Nephron progenitor cell (in vitro differentiated cells): ENCODE data around the gene MAML2.

Experiments
- DNase-seq: peaks from one replicate; pipeline ENCODE4 v3.0.0; 2021
- H3K27ac Mint-ChIP-seq: 2 replicates; pipeline ENCODE4 v1.8.0; 2021; ENCODE audit warnings: mild to moderate bottlenecking, moderate library complexity, mixed read lengths
- H3K27me3 Mint-ChIP-seq: 2 replicates; pipeline ENCODE4 v1.8.0; 2021; ENCODE audit warnings: mild to moderate bottlenecking, low read depth, mixed read lengths; ENCODE audit not compliant: poor library complexity
- H3K36me3 Mint-ChIP-seq: 2 replicates; pipeline ENCODE4 v1.8.0; 2021; ENCODE audit warnings: low read depth, mixed read lengths
- H3K4me1 Mint-ChIP-seq: 2 replicates; pipeline ENCODE4 v1.8.0; 2021; ENCODE audit warnings: mixed read lengths
- H3K4me3 Mint-ChIP-seq: 2 replicates; pipeline ENCODE4 v1.8.0; 2021; ENCODE audit warnings: mild to moderate bottlenecking, moderate library complexity, mixed read lengths
- H3K9me3 Mint-ChIP-seq: 2 replicates; pipeline ENCODE4 v1.8.0; 2021; ENCODE audit warnings: mild to moderate bottlenecking, moderate library complexity, mixed read lengths
- CTCF ChIP-seq: fragments of 200-600 bp; sonication (generic); IDR thresholded peaks from 2 replicates; pipeline ENCODE4 v1.5.0; 2021; ENCODE audit warnings: antibody characterized with exemption

The MAML2 gene

GRCh38 chr11:96151501-96151900, 191.5 kb downstream of the MAML2 start:
- no peak overlapping the region for H3K4me3 Mint-ChIP-seq
- TF ChIP-seq CTCF = no peak
- no peaks in the 10 kb centered on the region for H3K9me3 Mint-ChIP-seq
- H3K4me1 Mint-ChIP-seq = peaks cover 33% of the 10 kb centered on the region
- H3K36me3 Mint-ChIP-seq = no peaks in the 10 kb centered on the region
- H3K27ac Mint-ChIP-seq = no peak overlapping the region
- DNase-seq = no peak
- no peaks in the 10 kb centered on the region for H3K27me3 Mint-ChIP-seq

- H3K9me3 Mint-ChIP-seq = no peaks in the 10 kb centered on the region
- DNase-seq = no peak
- no peak overlapping the region for H3K27ac Mint-ChIP-seq
- no peaks in the 10 kb centered on the region for H3K36me3 Mint-ChIP-seq
- no peaks in the 10 kb centered on the region for H3K27me3 Mint-ChIP-seq
- no peak for TF ChIP-seq CTCF
- no peak overlapping the region for H3K4me3 Mint-ChIP-seq
- peaks cover 24% of the 10 kb centered on the region for H3K4me1 Mint-ChIP-seq
These were observed 192.4 kb downstream of the MAML2 start for GRCh38 chr11:96150609-96151008.

- no peak overlapping the region for H3K4me3 Mint-ChIP-seq
- H3K4me1 Mint-ChIP-seq = peaks cover 18% of the 10 kb centered on the region
- no peak for DNase-seq
- H3K9me3 Mint-ChIP-seq = no peaks in the 10 kb centered on the region
- H3K27ac Mint-ChIP-seq = no peak overlapping the region
- TF ChIP-seq CTCF = no peak
- no peaks in the 10 kb centered on the region for H3K27me3 Mint-ChIP-seq
- no peaks in the 10 kb centered on the region for H3K36me3 Mint-ChIP-seq
These were observed 193.0 kb downstream of the MAML2 start for GRCh38 chr11:96149743-96150555.

GRCh38 chr11:96147906-96148486, 195.0 kb downstream of the MAML2 start:
- Mint-ChIP-seq H3K36me3 (no peaks in the 10 kb centered on the region), H3K4me1 (peaks cover 15% of the 10 kb centered on the region), H3K9me3 (no peaks in the 10 kb centered on the region), H3K27me3 (no peaks in the 10 kb centered on the region), H3K4me3 (no peak overlapping the region), H3K27ac (no peak overlapping the region)
- no peak for DNase-seq
- TF ChIP-seq CTCF = no peak

GRCh38 chr11:96147186-96147585, 195.8 kb downstream of the MAML2 start:
- Mint-ChIP-seq H3K9me3 (no peaks in the 10 kb centered on the region), H3K36me3 (no peaks in the 10 kb centered on the region), H3K4me1 (peaks cover 15% of the 10 kb centered on the region), H3K27me3 (no peaks in the 10 kb centered on the region), H3K4me3 (no peak overlapping the region), H3K27ac (no peak overlapping the region)
- no peak for TF ChIP-seq CTCF
- no peak for DNase-seq

GRCh38 chr11:96146765-96147164, 196.2 kb downstream of the MAML2 start:
- Mint-ChIP-seq H3K4me3 (no peak overlapping the region), H3K9me3 (no peaks in the 10 kb centered on the region), H3K27ac (no peak overlapping the region), H3K4me1 (peaks cover 15% of the 10 kb centered on the region), H3K27me3 (no peaks in the 10 kb centered on the region), H3K36me3 (no peaks in the 10 kb centered on the region)
- no peak for DNase-seq
- no peak for TF ChIP-seq CTCF
